Measurements from ENCODE around the gene CORO2B. TPM values are rescaled to one million over a fixed set of nuclear protein-coding genes. Genes with fewer than 3 reads are reported as not detected.

Gene CORO2B
- polyA plus RNA-seq, 1 donor from 2014 or later: 15.1 TPM

GRCh38 chr15:68706931-68707330 lies 128.1 kb downstream of the CORO2B start:
- Histone ChIP-seq H3K9me3 (ENCODE audit: low read length) (no peaks in the 10 kb centered on the region), H3K4me2 (ENCODE audit: low read length) (no peak overlapping the region), H4K20me1 (ENCODE audit: insufficient read depth) (no peaks in the 10 kb centered on the region), H3K9me2 (ENCODE audit: insufficient read depth, low read length) (no peaks in the 10 kb centered on the region), H3K9ac (ENCODE audit: low read length) (no peak overlapping the region), H3K27me3 (ENCODE audit: insufficient read depth, low read depth, low read length) (no peaks in the 10 kb centered on the region), H3K4me3 (ENCODE audit: low read length) (no peak overlapping the region), H3K27ac (ENCODE audit: low read length) (no peak overlapping the region), H3F3A (ENCODE audit: insufficient read depth, low read length, poor library complexity, severe bottlenecking) (no peaks in the 10 kb centered on the region), H3K79me2 (replicated peaks; ENCODE audit: insufficient read depth, low read length) (no peaks in the 10 kb centered on the region), H3K36me3 (ENCODE audit: insufficient read depth, low read length) (no peaks in the 10 kb centered on the region), H2AFZ (ENCODE audit: low read depth, low read length) (no peak overlapping the region)
- TF ChIP-seq MXI1 (conservative IDR thresholded peaks at IDR 0.05; ENCODE audit: poor library complexity, severe bottlenecking): no peak
- no peak for TF ChIP-seq EP300 (conservative IDR thresholded peaks at IDR 0.05; ENCODE audit: poor library complexity, severe bottlenecking)
- TF ChIP-seq POLR2AphosphoS5 (IDR thresholded peaks at IDR 0.05): no peak
- no peak for TF ChIP-seq REST (IDR thresholded peaks at IDR 0.05; ENCODE audit: borderline replicate concordance)
- TF ChIP-seq CTCF (IDR thresholded peaks at IDR 0.05; ENCODE audit: poor library complexity, severe bottlenecking): no peak
- no peak for TF ChIP-seq TAF1 (IDR thresholded peaks at IDR 0.05; ENCODE audit: low read depth)
- TF ChIP-seq RAD21 (conservative IDR thresholded peaks at IDR 0.05): no peak
- TF ChIP-seq SMC3 (conservative IDR thresholded peaks at IDR 0.05; ENCODE audit: poor library complexity): no peak
- no peak for TF ChIP-seq EZH2 (IDR thresholded peaks at IDR 0.05; ENCODE audit: borderline replicate concordance, insufficient read depth, low read length, poor library complexity, severe bottlenecking)

GRCh38 chr15:68707386-68707785 lies 128.6 kb downstream of the CORO2B start:
- no peak overlapping the region for H3K27ac ChIP-seq (ENCODE audit: low read length)
- H3K27me3 ChIP-seq (ENCODE audit: insufficient read depth, low read depth, low read length): no peaks in the 10 kb centered on the region
- no peaks in the 10 kb centered on the region for H3K36me3 ChIP-seq (ENCODE audit: insufficient read depth, low read length)
- no peaks in the 10 kb centered on the region for H3K9me3 ChIP-seq (ENCODE audit: low read length)
- no peak overlapping the region for H3K4me3 ChIP-seq (ENCODE audit: low read length)
- H3F3A ChIP-seq (ENCODE audit: insufficient read depth, low read length, poor library complexity, severe bottlenecking): no peaks in the 10 kb centered on the region
- TF ChIP-seq TAF1 (IDR thresholded peaks at IDR 0.05; ENCODE audit: low read depth) (no peak), CTCF (IDR thresholded peaks at IDR 0.05; ENCODE audit: poor library complexity, severe bottlenecking) (no peak), REST (IDR thresholded peaks at IDR 0.05; ENCODE audit: borderline replicate concordance) (no peak), EZH2 (IDR thresholded peaks at IDR 0.05; ENCODE audit: borderline replicate concordance, insufficient read depth, low read length, poor library complexity, severe bottlenecking) (no peak), RAD21 (conservative IDR thresholded peaks at IDR 0.05) (no peak), SMC3 (conservative IDR thresholded peaks at IDR 0.05; ENCODE audit: poor library complexity) (no peak), MXI1 (conservative IDR thresholded peaks at IDR 0.05; ENCODE audit: poor library complexity, severe bottlenecking) (no peak), POLR2AphosphoS5 (IDR thresholded peaks at IDR 0.05) (no peak), EP300 (conservative IDR thresholded peaks at IDR 0.05; ENCODE audit: poor library complexity, severe bottlenecking) (no peak)
- no peak overlapping the region for H2AFZ ChIP-seq (ENCODE audit: low read depth, low read length)
- H3K4me2 ChIP-seq (ENCODE audit: low read length): no peak overlapping the region
- H3K9me2 ChIP-seq (ENCODE audit: insufficient read depth, low read length): no peaks in the 10 kb centered on the region
- H3K79me2 ChIP-seq (replicated peaks; ENCODE audit: insufficient read depth, low read length): no peaks in the 10 kb centered on the region
- no peaks in the 10 kb centered on the region for H4K20me1 ChIP-seq (ENCODE audit: insufficient read depth)
- no peak overlapping the region for H3K9ac ChIP-seq (ENCODE audit: low read length)

Data from neural cell (in vitro differentiated cells).